A172 (cell line): ENCODE results near the gene THADA. TPM values are rescaled to one million over a fixed set of nuclear protein-coding genes. Genes with fewer than 3 reads are reported as not detected.
A peak's percentile ranks its signal among the peaks of the same experiment; 100 is the strongest.

Experiments
- DNase-seq: peaks from one replicate; pipeline ENCODE4 v3.0.0-alpha.2; 2015; ENCODE audit warnings: low spot score
- total RNA-seq: library from RNA; depleted of rRNA; stranded (reverse); fragments of >200 nt; shearing (Covaris generic); gene quantifications from 2 replicates; pipeline ENCODE4 v1.2.3, GENCODE V29; 2014

Gene THADA
- total RNA-seq, 1 experiment from 2014 or later: 19.7 TPM

DNA sequence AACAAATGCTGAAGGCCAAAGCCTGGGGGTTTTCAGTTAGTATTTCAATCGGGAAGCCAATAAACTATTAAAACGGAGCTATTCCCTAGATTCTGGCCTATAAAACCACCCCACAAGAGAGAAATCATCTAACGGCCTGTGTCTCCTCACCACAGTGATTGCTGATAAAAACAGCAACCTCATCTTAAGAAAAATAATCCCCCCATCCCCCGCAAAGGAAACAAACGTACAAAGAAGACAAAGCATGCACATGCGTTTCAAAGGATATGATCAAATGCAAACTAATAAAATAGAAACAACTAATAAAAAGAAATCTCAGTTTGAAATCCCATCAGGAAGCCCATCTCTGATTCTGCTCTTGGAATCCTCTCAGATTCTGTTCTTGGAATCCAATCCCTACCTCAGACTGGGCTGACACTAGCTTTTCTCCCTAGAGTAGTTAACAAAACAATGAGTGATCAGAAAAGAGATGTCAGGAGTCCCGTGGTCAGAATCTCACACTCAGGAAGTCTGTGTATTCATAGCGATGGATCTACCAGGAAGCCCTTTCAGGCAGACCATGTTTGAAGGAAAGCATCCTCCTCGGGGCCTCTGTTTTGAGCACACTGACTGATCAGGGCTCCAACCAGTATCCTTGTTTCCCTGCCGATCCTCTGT lies 150.7 kb downstream of the THADA start:
- DNase-seq: no peak

DNA sequence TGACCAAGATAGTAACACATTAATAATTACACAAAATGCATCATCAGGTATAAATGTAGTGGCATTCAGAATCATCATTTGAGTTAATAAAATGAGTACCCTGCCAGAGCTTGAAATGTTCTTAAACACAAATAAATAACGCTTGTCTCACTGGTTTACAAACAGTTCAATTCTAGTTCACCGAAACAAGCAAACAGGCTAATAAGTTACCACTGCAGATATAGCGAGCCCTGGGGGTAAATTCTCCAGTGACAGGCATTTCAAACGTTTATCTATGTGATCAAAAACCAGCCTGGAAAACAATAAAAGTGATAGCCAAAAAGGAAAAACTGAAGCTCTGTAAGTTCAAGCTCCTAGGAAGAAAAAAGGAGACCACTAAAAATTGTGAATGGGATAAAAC lies 152.6 kb downstream of the THADA start:
- DNase-seq: no peak

DNA sequence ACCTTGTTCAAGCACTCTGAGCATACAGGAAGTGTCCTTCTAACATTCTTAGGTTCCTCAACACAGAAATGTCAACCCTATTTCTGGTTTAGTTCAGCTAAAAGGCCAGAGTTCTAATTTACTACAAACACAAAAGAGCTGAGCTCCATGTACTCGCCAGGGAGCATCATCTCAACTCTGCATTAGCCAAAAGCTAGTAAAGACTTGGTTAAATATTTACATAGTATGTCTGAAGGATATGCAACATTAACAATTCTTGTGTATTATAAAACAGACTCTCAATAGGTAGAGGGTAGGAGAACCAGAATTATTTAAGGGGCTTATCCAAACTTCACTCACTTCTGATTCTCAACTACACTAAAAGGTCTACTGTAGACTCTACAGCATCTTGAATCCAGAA lies 154.6 kb downstream of the THADA start:
- DNase-seq: no peak

DNA sequence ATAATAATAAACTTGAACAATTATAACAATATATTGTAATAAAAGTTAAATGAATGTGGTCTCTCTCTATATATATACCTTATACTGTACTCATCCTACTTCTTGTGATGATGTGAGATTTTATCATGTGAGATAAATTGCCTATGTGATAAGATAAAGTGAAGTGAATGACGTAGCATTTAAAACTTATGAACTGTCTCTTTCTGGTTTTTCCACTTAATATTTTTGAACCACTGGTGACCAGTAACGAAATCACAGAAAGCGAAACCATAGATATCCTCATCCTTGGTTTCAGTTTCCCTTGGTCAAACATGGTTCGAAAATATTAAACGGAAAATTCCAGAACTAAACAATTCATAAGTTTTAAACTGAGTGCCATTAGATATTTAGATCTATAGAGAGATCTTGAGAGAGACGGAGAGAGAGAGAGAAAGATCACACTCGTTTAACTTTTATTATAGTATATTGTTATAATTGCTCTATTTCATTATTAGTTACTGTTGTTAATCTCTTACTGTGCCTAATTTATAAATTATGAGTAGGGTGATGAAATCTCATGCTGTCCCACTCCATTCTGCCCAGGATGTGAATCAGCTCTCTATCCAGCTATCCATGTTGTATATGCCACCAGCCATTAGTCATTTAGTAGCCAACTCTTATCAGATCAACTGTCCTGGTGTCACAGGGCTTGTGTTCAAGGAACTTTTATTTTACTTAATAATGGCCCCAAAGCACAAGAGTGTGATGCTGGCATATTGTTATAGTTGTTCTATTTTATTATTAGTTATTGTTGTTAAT lies 156.8 kb downstream of the THADA start:
- DNase-seq: peak; percentile 73

DNA sequence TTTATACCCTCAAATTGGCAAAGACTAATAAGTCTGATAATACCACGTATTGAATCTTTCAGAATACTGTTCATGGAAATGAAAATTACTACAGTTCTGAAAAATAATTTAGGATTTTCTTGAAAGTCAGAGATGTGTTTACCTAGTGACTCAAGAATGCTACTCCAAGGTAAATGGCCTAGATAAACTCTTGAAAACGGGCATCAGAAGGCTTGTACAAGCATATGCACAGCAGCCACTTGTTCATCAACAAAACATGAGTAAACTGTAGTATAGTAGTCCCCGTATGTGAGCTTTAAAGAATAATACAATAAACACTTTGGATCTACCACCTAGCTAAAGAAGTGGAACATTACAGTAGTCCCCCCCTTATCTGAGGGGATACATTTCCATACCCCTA lies 157.5 kb downstream of the THADA start:
- DNase-seq: peak; percentile 17

DNA sequence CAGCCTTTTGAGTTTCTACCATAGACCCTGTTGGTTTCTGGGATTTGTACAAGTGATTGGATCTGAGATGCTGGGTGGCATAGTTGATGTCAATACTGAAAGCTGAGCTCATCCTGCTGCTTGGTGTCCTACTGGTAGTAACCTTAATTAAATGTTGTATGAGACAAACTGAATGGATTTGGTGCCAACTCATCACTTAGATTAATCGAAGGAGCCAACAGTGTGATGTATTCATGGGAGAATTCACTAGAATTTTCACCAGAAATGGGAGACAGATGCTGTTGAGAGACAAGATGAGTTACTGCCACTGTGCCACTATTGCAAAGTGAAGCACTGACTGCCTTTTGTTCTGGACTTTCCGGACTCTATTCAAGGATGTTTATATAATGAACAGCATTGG lies 158.5 kb downstream of the THADA start:
- DNase-seq: no peak

DNA sequence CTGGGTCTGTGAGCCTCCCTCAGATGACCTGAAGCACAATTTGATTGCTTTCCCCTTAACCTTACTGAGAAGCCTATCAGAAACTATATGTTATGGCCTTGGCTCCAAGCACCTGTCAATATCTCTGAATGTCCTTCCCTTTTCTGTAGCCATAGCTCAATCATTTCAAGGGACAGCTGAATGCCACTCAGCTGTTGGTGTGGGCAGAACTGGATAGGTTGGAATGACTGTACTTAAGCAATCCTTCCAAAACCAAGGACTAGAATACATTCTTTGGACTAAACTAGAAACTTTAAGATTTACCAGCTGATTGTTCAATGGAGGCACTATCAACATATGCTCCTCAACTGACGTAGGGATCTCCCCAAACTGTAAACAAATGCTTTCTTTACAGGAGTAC lies 159.4 kb downstream of the THADA start:
- no peak for DNase-seq

DNA sequence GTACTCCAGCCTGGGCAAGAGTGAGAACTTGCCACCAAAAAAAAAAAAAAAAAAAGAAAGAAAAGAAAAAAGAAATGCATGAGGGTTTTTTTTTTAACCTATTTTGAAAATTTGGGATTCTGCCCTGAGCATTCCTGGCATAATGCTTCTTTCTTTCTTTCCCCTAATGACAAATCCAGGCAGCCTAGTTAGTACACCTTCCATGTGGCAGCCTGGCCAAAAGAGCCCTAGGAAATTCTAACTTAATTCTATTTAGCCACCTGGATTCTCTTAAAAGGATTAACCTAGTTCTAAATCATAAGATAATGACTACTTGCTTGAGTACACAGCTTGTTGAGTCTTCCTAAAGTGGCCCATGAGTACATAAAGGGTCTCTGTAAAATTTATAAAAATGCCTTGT lies 160.1 kb downstream of the THADA start:
- DNase-seq: no peak

DNA sequence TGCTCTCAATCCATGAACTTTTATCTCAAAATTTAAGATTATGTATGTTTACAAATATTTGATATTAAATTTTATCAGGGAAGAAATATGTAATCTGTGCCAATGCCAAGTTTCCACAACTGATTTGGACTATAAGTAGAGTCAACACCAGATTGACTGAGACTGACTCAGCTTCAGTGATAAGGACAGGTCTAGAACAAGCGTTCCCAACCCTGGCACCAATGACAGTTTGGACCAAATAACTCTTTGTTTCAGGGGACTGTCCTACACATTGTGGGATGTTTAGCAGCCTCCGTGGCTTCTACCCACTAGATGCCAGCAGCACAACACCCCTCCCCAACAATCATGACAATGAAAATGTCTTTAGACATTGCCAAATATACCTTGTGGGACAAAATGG lies 165.3 kb downstream of the THADA start:
- DNase-seq: no peak

DNA sequence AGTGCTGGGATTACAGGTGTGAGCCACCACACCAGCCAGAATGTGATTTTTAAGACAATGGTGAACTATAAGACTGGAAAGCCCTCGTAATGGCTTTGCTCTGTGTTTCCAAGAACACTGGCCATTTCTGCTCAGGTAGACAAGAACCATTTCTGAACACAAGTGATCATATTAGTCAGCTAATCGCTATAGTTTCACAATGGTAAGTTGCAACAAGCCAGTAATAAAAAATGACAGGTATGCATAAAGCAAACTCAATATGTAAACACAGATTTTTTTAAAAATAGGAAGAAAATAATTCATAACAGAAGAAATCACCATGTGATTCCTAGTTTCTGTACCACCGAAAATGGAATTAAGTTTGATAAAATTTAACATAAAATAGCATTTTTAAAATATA lies 166.5 kb downstream of the THADA start:
- no peak for DNase-seq

DNA sequence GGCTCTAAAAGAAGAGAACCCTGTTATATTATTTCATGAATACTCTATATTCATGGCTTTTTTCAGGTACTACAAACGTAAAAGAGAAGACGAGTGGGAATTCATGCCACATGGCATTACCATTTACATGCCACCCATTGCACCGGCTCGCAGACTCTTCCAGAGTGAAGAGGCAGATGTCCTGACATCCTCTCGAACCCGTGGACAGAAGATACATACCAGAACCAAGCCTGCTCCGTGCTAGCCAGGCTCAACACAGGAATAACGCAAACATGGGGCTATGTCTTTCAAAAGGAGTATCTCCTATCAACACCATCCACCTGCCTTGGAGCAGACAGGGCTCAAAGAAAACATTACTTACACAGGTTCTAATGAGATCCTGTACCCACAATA lies 168.8 kb downstream of the THADA start:
- no peak for DNase-seq

DNA sequence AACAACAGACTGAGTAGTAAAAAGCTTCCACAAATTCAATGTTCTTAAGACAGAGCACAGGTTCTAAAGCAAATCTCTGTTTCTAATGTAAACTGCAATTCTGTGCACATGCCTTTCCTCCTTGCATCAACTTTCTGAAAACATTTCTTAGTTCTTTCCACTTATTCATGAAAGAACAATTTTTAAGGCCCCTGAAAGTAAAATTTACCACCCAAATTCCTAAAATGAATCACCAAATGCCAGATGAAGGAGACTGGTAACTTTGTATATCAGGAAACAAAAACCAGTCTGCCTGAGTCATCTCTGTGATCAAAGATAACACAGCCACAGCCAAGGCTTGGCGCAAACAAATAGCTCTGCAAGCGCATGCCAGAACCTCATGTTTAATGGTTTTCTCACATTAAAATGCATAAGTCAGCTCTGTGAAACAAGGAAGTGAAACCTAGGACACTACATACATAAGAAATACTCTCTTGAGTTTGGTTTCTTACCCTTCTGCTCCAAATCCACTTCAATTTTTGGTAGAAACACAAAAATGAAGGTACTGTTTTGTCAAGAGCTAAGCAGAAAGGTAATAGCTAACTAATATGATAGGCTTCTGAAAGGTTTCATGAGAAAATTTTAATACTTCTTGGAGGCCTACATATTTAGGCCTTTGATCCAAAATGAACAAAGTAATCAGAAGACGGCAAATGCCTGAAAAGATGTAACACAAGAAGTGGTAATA lies 169.4 kb downstream of the THADA start:
- DNase-seq: peak; percentile 95

DNA sequence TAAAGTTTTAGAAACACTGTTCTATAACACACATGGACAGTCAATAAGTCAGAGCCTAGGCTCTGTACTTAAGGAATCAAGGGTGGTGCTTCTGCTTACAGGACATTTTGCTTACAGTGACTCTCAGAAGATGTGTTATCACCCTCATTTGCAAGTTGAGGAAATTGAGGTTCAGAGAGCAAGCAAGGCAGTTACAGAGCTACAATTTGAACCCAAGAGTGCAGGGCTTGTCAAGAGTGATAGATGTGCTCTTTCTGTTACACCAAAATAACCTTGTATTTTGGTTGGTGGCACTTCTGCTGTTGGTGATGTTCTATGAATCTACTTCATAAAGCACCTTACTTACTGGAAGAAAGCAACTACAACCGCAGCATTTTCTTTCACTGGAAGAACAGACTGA lies 170.2 kb downstream of the THADA start:
- DNase-seq: no peak

DNA sequence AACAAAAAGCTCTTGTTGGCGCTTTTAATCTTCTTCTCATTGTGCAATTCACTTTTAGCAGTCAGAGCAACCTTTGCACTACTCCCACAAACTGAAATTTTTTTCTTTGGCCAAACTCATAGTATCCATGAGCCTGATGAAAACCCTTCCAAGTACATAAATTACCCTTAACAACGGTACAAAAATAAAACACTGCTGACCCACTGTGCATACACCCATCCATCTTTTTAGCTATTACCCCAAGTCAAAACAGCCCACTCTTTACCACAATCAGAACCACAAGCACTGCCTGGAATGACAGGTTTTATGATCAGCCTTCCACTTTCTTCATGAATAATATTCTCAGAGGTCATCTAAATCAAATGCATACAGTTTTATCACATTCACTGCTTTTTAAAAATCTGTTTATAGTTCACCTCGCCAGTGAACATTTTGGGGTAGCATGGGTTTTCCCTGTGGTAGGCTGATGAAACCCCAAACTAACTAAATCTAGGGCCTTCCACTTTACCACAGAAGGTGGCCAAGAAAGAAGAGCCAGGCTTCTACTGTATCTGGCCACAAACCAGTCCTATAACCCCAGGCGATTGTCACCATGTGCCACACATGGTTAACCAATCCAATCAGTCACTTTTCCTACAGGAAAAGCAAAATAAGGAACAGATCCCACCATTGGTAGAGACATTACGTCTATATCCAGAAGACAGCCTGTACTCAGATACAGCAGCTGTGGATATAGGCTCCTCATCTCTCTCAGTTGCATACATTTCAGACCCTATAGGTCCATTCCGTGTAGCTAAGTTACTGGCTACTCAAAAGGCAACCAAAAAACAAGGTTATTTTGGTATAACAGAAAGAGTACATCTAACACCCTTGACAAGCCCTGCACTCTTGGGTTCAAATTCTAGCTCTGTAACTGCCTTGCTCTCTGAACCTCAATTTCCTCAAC lies 171.3 kb downstream of the THADA start:
- peak; percentile 30 for DNase-seq

DNA sequence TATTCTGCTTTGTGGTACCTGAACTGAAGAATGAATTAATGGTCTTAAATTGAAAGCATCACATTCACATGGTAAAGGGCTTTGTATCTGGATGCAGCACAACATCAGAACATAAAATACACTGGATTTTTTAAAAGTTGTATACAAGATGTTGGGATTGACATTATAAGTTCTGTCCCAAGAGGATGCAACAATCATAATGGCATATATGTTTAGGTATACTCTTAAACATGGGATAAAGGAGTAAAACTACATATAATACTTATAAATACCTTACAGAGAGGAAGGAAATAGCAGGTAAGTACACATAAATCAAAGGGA lies 171.9 kb downstream of the THADA start:
- no peak for DNase-seq

DNA sequence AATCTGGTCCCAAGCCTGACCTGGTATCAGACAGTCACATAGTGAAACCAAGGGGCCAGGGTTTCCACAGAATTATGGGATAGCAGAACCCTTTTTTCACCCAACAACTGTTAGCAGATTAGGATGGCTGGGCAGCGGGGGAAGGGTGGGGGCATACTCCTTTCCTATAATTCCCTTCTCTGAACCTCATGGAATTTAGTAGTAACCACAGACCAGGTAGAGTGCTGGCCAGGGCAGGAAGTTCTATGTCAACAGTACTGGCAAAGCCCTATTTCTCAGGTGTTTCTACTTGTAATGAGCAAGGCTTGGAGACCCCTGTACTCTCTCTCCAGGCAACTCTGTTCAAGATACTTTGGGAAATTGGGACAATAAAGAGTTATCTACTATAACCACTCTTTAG lies 174.6 kb downstream of the THADA start:
- no peak for DNase-seq

DNA sequence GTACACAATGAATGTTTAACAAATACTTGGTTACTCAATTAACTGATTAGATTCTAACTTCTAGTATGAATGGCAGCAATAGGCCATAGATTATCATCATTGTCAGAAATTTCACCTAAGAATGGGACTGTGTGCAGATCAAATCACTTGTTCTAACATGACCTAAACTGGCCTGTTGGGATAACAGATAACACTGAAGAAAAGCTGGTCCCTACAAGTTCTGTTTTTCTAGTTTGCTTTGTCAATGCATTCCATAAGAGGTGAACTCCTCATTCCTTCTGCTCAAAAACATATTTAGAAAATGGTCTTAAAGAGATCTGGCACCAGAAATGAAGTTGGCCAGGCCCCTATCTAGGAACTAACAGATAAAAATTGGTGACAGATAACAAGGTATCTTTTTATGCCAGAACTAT lies 175.4 kb downstream of the THADA start:
- DNase-seq: no peak

DNA sequence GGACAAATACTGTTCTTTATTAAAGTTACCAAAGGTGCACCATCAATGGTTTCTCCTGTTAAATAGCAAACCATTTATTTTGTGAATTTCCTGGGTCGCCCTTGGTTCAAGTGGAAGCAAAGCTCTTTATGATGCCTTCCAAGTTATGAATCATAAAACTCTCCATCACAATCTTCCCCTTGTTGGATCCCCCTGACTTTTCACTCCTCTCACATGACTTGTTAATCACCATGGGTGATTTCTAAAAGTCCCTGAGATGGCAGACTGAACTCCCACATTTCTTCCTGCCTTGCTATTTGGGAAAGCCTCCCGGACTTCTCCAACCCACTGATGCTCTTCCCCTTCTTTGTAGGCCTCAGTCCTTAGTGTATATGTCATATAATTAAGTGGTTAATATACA lies 176.0 kb downstream of the THADA start:
- no peak for DNase-seq

DNA sequence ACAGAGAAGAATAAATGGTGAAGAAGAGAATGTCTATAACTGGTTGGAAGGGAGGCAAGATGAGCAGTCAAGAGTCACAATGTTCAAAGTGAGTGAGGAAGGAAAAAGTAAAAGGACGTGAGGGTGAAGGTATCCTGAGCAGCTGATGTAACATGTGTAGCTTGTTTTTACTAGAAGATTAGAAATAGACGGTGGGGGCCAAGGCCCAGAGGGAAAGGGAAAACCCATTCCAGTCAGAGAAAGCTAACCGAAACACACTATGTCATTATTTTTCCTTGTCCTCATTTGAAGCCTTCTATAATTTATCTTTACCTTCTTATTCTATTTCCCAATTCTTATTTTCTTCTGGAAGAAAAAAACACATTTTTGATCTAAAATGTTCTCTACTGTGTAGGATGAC lies 176.6 kb downstream of the THADA start:
- DNase-seq: no peak

DNA sequence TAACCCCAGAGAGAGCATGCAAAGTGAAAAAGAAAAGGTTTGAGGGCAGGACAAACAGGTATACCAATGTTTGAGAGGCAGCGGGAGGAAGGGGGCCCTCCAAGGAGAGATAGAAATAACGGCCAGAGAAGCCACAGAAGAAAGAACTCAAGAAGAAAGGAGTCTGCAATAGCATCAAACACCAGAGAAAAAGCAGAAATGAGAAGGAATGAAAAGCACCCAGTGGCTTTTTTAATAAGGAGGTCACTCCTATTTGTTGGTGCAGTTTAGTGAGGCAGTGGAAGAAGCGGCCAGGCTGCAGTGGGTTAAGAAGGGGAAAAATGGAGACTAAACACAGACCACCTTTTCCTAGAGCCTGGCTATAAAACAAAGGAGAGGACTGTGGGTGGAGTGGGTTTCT lies 177.2 kb downstream of the THADA start:
- DNase-seq: no peak

DNA sequence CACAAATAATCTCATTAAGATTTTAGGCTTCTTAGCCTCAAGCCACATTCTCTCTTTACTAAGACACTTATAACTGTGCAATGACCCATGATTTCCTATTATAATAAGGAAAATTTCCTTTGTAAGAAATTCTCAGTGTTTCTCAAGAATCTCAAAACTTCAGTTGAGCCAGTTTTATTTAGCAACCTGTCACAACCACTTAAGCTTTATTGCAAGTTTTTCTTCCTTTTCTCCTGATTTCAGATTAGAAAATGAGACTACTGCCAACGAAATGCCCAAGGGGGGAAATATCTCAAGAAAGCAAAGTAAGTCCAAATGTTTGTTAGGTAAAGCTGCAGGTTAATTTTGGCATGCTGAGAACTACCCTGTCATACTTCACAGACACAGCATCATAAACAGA lies 178.5 kb downstream of the THADA start:
- no peak for DNase-seq

DNA sequence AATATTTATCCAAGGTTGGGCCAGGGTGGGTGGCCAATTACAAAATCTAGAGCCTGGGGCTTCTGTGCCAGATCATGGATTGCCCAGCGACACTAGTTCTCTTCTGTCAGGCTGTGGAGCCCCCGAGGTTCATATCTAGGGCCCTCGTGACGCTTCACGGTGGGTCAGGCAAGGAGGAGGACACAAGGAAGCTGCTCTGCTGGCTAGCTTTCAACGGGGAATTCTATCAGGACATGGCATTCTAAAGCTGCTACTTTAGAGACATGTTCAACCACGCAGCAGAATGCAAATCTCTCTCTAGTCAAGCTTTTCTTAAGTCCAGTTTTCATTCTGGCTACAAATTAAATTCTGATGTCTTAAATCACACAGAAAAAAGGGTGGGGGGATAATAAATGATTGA lies 180.2 kb downstream of the THADA start:
- no peak for DNase-seq
